Endothelial cell of umbilical vein (primary cell): Measurements from ENCODE around the gene KAT6B. TPM values are rescaled to one million over a fixed set of nuclear protein-coding genes. Genes with fewer than 3 reads are reported as not detected.

ENCODE experiments used
- BruUV-seq: library from RNA; stranded (reverse); fragments of 400-500 nt; replicated peaks from 2 replicates; lab custom pipeline; 2021; lab: Mats Ljungman, UMichigan
- CTCF ChIA-PET: fragments of 300-600, 350-600 bp; sonication (Branson Sonifier 250); formaldehyde crosslinking; loops from one replicate; lab custom pipeline; 2021; ENCODE audit warnings: antibody characterized with exemption, inconsistent platforms; lab: Charles Lee
- POLR2A ChIA-PET: fragments of 300-600, 350-600 bp; sonication (Branson Sonifier 250); formaldehyde crosslinking; loops from one replicate; lab custom pipeline; 2021; ENCODE audit warnings: antibody characterized with exemption, inconsistent platforms; lab: Charles Lee
- DNase-seq: peaks from one replicate; pipeline ENCODE4 v3.0.0-alpha.2; 2011; ENCODE audit warnings: low read depth, low spot score
- FAIRE-seq: peaks from 2 replicates; lab custom pipeline; 2011; peaks lifted over from hg19 to GRCh38; lab: Jason Lieb, UNC
- H2AFZ ChIP-seq: 2 replicates; pipeline ENCODE4 v1.6.0; 2012; ENCODE audit warnings: low read depth, low read length, control low read depth, inconsistent platforms
- H3K27ac ChIP-seq: 2 replicates; pipeline ENCODE4 v1.5.1; 2011; ENCODE audit warnings: low read depth, mild to moderate bottlenecking, control low read depth, low read length, moderate library complexity; ENCODE audit not compliant: insufficient read depth
- H3K27me3 ChIP-seq, 2 experiments: 2 replicates each; pipeline versions ENCODE4 v1.6.0 to v1.6.1; 2011; ENCODE audit warnings: low read length in 2 of 2, mixed read lengths in 1 of 2; ENCODE audit not compliant: control insufficient read depth in 2 of 2, insufficient read depth in 2 of 2
- H3K36me3 ChIP-seq, 2 experiments: 2 replicates in 1 of 2; 3 replicates in 1 of 2; pipeline ENCODE4 v1.5.1; 2011; ENCODE audit warnings: low read length in 2 of 2, mild to moderate bottlenecking in 1 of 2, moderate library complexity in 1 of 2; ENCODE audit not compliant: control insufficient read depth in 2 of 2, insufficient read depth in 2 of 2; ENCODE audit errors: extremely low read depth in 1 of 2
- H3K4me1 ChIP-seq: 3 replicates; pipeline ENCODE4 v1.5.1; 2011; ENCODE audit warnings: mild to moderate bottlenecking, low read length; ENCODE audit not compliant: control insufficient read depth, insufficient read depth; ENCODE audit errors: extremely low read depth
- H3K4me2 ChIP-seq: 2 replicates; pipeline ENCODE4 v1.6.1; 2011; ENCODE audit warnings: low read length, control low read depth, mixed read lengths; ENCODE audit not compliant: insufficient read depth
- H3K4me3 ChIP-seq, 3 experiments: fragments of 200-600 bp in 1 of 3; sonication (generic), shearing (Covaris generic) in 1 of 3; replicated peaks in 1 of 3; 2 replicates each; pipeline ENCODE4 v1.5.1; 2011 to 2016; ENCODE audit warnings: control low read depth in 3 of 3, low read length in 3 of 3, mild to moderate bottlenecking in 2 of 3, inconsistent platforms in 1 of 3, low read depth in 1 of 3, moderate library complexity in 1 of 3; ENCODE audit not compliant: insufficient read depth in 1 of 3
- H3K79me2 ChIP-seq: 2 replicates; pipeline ENCODE4 v1.6.0; 2012; ENCODE audit warnings: low read length, inconsistent platforms; ENCODE audit not compliant: control insufficient read depth, insufficient read depth
- H3K9ac ChIP-seq: replicated peaks from 2 replicates; pipeline ENCODE3; 2011; ENCODE audit warnings: low read length, control low read depth; ENCODE audit not compliant: insufficient read depth; ENCODE audit errors: extremely low read depth
- H3K9me1 ChIP-seq: replicated peaks from 3 replicates; pipeline ENCODE4 v1.6.0; 2011; ENCODE audit warnings: mild to moderate bottlenecking, low read length; ENCODE audit not compliant: control insufficient read depth, insufficient read depth; ENCODE audit errors: extremely low read depth
- H3K9me3 ChIP-seq: replicated peaks from 2 replicates; pipeline ENCODE4 v1.5.1; 2012; ENCODE audit warnings: low read length, inconsistent platforms; ENCODE audit not compliant: control insufficient read depth, insufficient read depth
- H4K20me1 ChIP-seq: replicated peaks from 2 replicates; pipeline ENCODE3; 2011; ENCODE audit warnings: mild to moderate bottlenecking, low read length; ENCODE audit not compliant: control insufficient read depth, insufficient read depth; ENCODE audit errors: extremely low read depth
- EZH2 ChIP-seq: IDR thresholded peaks from 2 replicates; pipeline ENCODE4 v1.6.1; 2012; ENCODE audit warnings: borderline replicate concordance, low read depth, mild to moderate bottlenecking, moderate library complexity, low read length, inconsistent platforms; ENCODE audit not compliant: severe bottlenecking
- FOS ChIP-seq: IDR thresholded peaks from 2 replicates; pipeline ENCODE4 v1.6.1; 2011; ENCODE audit warnings: mild to moderate bottlenecking, low read length, moderate library complexity, borderline replicate concordance; ENCODE audit not compliant: insufficient read depth
- GATA2 ChIP-seq: IDR thresholded peaks from 2 replicates; pipeline ENCODE4 v1.7.0; 2011; ENCODE audit warnings: low read depth, mild to moderate bottlenecking, moderate library complexity, mixed read lengths, low read length; ENCODE audit not compliant: insufficient read length, insufficient read depth
- JUN ChIP-seq: IDR thresholded peaks from 2 replicates; pipeline ENCODE4 v1.6.1; 2011; ENCODE audit warnings: borderline replicate concordance, low read depth; ENCODE audit not compliant: insufficient read length, insufficient read depth
- MYC ChIP-seq: IDR thresholded peaks from one replicate; pipeline ENCODE4 v1.6.1; 2011; ENCODE audit warnings: mild to moderate bottlenecking, low read depth, low read length
- POLR2A ChIP-seq: IDR thresholded peaks from 2 replicates; pipeline ENCODE4 v1.6.1; 2012; ENCODE audit warnings: low read depth, mild to moderate bottlenecking, control low read depth, low read length
- POLR2AphosphoS5 ChIP-seq: IDR thresholded peaks from 2 replicates; pipeline ENCODE4 v1.6.1; 2012; ENCODE audit warnings: low read depth, mild to moderate bottlenecking, control low read depth, low read length, moderate library complexity; ENCODE audit not compliant: insufficient read depth
- dilution Hi-C: fragments of 300-500 bp; cut with MboI; formaldehyde crosslinking; loops from one replicate; pipeline ENCODE4 v1.15.0; 2019; ENCODE audit warnings: low sequenced_read_pairs; ENCODE audit not compliant: extremely low pct_ligation_motif_present
- intact Hi-C: fragments of 100-400 bp; cut with micrococcal nuclease; formaldehyde crosslinking; loops from one replicate; pipeline ENCODE4 v1.10.0; 2022
- polyA plus RNA-seq, 4 experiments: library from polyadenylated mRNA; depleted of rRNA in 3 of 4; stranded (reverse) in 3 of 4; unstranded in 1 of 4; fragments of >200 nt; gene quantifications; 2 replicates each; pipeline versions ENCODE4 v1.2.1 to v1.2.3, GENCODE V29; 2011 to 2012; ENCODE audit warnings: missing spikeins in 1 of 4
- total RNA-seq: library from RNA; stranded (reverse); gene quantifications from 2 replicates; pipeline ENCODE4 v1.2.3, GENCODE V29; 2021
- TF ChIP-seq, protein P1 (sequence below): IDR thresholded peaks from 2 replicates; pipeline ENCODE4 v1.6.1; 2011; ENCODE audit not compliant: insufficient read depth, insufficient read length
- TF ChIP-seq, protein P2 (sequence below), 2 donors: IDR thresholded peaks; 1 replicate in 1 of 2; 2 replicates in 1 of 2; pipeline ENCODE4 v1.5.1; 2011; ENCODE audit warnings: low read length in 2 of 2, mild to moderate bottlenecking in 2 of 2, moderate library complexity in 2 of 2, control low read depth in 1 of 2, inconsistent platforms in 1 of 2, low read depth in 1 of 2; ENCODE audit not compliant: insufficient read depth in 1 of 2; ENCODE audit errors: extremely low read depth in 1 of 2

Gene KAT6B
- total and polyA plus RNA-seq, 2 donors (not counting 3 experiments of a cell fraction or from before 2014, with no cell fraction given), result 4.5 to 17.0 TPM

DNA sequence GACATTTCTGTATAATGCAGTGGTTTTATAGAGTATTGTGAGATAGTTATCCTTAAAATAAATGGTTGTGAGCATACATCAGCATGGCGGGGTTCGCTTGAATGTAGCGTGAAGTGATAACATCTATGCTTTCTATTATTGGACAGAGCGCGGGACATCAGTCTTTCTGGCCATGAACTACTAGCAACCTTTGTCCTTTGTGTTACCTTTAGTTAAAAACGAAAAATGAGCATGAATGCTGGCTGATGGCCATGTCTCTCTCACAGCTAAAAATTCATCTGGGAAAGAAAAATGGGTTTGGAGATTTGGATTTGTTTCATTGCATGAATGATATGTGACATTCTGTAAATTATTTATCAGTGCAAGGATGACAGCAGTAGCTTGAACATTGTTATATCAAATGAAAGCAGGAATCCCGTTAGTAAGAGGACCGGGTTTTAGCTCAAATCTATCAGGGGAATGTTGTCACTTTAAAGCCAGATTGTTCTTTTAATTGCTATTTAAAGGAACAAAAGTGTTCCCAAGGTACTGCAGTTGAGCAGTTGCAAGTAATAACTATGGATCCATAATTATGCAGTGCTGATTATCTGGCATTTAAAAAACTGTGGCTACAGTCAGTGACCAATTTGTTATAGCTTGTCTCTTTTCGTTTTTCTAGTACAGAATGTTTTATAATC, 131.0 kb downstream of the KAT6B start:
- no peak for TF ChIP-seq GATA2
- no peak for TF ChIP-seq JUN
- TF ChIP-seq, protein P1, sequence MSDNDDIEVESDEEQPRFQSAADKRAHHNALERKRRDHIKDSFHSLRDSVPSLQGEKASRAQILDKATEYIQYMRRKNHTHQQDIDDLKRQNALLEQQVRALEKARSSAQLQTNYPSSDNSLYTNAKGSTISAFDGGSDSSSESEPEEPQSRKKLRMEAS, result no peak
- no peak for TF ChIP-seq MYC
- TF ChIP-seq EZH2, result no peak
- TF ChIP-seq, protein P2, sequence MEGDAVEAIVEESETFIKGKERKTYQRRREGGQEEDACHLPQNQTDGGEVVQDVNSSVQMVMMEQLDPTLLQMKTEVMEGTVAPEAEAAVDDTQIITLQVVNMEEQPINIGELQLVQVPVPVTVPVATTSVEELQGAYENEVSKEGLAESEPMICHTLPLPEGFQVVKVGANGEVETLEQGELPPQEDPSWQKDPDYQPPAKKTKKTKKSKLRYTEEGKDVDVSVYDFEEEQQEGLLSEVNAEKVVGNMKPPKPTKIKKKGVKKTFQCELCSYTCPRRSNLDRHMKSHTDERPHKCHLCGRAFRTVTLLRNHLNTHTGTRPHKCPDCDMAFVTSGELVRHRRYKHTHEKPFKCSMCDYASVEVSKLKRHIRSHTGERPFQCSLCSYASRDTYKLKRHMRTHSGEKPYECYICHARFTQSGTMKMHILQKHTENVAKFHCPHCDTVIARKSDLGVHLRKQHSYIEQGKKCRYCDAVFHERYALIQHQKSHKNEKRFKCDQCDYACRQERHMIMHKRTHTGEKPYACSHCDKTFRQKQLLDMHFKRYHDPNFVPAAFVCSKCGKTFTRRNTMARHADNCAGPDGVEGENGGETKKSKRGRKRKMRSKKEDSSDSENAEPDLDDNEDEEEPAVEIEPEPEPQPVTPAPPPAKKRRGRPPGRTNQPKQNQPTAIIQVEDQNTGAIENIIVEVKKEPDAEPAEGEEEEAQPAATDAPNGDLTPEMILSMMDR (IDR thresholded peaks at IDR 0.05; ENCODE audit: extremely low read depth in 1 of 2, insufficient read depth in 1 of 2, low read depth in 1 of 2, low read length in 2 of 2), result no peak
- TF ChIP-seq POLR2A, result no peak
- TF ChIP-seq FOS, result no peak
- TF ChIP-seq POLR2AphosphoS5, result no peak
- Histone ChIP-seq H3K27me3 (no peaks in the 10 kb centered on the region), H3K9me1 (no peaks in the 10 kb centered on the region), H3K27ac (no peak overlapping the region), H2AFZ (no peak overlapping the region), H3K4me3 (no peak overlapping the region), H3K4me1 (no peaks in the 10 kb centered on the region), H3K79me2 (no peaks in the 10 kb centered on the region), H3K9me3 (no peaks in the 10 kb centered on the region), H4K20me1 (peaks cover 2% of the 10 kb centered on the region), H3K9ac (no peak overlapping the region), H3K36me3 (no peaks in the 10 kb centered on the region), H3K4me2 (no peak overlapping the region)
- POLR2A ChIA-PET, result no interaction called here
- no TSS peak for BruUV-seq
- dilution Hi-C loops (no loop called here), intact Hi-C loops (no loop called here)
- CTCF ChIA-PET, result interaction anchor here (0.7 to 1.3 kb wide), 3 partner anchors 11 to 30 kb away, joined by 4 read pairs; no protein-coding TSS in a partner anchor
- FAIRE-seq (no peak), DNase-seq (no peak)
